GM12872 (cell line): ENCODE results near the gene RASSF1.

Source experiments
- TF ChIP-seq, protein P1 (sequence below): IDR thresholded peaks from 3 replicates; pipeline ENCODE4 v1.5.1; 2011; ENCODE audit warnings: low read depth, mild to moderate bottlenecking, low read length, moderate library complexity; ENCODE audit not compliant: insufficient read depth

RASSF1 gene, protein sequence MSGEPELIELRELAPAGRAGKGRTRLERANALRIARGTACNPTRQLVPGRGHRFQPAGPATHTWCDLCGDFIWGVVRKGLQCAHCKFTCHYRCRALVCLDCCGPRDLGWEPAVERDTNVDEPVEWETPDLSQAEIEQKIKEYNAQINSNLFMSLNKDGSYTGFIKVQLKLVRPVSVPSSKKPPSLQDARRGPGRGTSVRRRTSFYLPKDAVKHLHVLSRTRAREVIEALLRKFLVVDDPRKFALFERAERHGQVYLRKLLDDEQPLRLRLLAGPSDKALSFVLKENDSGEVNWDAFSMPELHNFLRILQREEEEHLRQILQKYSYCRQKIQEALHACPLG

DNA sequence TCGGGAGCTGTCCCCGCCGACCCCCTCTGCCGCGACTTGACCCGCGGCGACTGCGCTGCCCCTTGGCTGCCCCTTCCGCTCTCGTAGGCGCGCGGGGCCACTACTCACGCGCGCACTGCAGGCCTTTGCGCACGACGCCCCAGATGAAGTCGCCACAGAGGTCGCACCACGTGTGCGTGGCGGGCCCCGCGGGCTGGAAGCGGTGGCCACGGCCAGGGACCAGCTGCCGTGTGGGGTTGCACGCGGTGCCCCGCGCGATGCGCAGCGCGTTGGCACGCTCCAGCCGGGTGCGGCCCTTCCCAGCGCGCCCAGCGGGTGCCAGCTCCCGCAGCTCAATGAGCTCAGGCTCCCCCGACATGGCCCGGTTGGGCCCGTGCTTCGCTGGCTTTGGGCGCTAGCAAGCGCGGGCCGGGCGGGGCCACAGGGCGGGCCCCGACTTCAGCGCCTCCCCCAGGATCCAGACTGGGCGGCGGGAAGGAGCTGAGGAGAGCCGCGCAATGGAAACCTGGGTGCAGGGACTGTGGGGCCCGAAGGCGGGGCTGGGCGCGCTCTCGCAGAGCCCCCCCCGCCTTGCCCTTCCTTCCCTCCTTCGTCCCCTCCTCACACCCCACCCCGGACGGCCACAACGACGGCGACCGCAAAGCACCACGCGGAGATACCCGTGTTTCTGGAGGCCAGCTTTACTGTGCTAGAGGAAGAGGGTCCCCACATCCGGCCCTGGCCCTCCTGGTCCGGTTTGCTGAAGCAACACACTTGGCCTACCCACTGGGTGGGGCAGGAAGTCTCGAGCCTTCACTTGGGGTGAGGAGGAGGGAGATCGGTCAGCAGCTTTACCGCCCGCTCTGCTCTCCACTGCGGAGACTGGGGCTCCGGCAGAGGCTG lies at the start of gene RASSF1:
Gene RASSF1 (minus strand): TSS at position 389 of the 882 bp plus-strand sequence. CDS start 31 bp downstream, at position 358.
- TF ChIP-seq, protein P1, sequence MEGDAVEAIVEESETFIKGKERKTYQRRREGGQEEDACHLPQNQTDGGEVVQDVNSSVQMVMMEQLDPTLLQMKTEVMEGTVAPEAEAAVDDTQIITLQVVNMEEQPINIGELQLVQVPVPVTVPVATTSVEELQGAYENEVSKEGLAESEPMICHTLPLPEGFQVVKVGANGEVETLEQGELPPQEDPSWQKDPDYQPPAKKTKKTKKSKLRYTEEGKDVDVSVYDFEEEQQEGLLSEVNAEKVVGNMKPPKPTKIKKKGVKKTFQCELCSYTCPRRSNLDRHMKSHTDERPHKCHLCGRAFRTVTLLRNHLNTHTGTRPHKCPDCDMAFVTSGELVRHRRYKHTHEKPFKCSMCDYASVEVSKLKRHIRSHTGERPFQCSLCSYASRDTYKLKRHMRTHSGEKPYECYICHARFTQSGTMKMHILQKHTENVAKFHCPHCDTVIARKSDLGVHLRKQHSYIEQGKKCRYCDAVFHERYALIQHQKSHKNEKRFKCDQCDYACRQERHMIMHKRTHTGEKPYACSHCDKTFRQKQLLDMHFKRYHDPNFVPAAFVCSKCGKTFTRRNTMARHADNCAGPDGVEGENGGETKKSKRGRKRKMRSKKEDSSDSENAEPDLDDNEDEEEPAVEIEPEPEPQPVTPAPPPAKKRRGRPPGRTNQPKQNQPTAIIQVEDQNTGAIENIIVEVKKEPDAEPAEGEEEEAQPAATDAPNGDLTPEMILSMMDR = no peak

DNA sequence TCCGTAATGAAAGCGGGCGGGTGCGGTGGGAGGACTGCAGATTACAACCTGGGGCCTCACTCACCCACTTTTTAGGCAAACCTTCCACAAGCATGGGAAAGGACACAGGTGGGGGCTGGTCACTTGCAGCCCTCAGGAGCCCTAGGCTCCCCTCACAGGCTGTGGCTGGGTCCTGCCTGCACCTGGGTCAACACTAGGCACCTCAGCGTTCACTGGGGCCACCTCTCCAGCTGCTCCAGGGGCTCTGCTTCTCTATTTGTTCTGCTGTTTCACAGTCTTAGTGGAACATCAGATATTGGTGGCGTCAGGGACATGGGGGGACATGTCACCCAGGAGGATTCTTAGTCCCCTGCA lies 48.8 kb upstream of the RASSF1 start:
- TF ChIP-seq, protein P1 = no peak

DNA sequence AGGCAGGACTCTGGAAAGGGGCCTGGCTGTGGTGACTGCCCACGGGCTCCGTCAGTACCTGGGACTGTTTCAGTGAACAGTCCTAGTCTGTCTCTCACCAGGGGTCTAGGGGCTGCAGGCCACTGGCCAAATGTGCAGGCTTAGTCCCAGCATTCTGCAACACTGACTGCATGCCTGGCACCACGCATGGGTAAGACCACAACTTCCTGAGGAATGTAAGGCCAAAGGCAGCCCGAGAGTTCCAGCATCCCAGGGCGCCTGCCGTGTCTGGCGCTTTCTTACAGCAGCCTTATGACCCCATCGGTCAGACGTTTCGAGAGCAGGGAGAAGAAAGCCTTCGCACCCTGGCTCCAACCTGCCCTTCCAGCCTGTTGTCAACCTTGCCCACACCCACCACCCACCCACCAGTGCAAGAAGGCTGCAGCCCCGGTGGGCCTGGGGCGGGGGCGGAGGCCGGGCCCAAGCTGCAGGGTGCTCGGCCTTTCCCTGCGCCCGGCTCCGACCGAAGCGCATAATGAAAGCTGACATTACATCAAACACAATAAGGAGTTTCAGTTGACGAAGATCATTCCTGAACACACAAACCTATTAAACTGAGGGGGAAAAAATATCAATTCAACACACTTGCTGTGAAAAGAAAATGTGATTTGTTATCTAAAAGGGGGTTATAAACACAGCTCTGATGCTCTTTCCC lies 48.2 kb upstream of the RASSF1 start:
- TF ChIP-seq, protein P1 = no peak

DNA sequence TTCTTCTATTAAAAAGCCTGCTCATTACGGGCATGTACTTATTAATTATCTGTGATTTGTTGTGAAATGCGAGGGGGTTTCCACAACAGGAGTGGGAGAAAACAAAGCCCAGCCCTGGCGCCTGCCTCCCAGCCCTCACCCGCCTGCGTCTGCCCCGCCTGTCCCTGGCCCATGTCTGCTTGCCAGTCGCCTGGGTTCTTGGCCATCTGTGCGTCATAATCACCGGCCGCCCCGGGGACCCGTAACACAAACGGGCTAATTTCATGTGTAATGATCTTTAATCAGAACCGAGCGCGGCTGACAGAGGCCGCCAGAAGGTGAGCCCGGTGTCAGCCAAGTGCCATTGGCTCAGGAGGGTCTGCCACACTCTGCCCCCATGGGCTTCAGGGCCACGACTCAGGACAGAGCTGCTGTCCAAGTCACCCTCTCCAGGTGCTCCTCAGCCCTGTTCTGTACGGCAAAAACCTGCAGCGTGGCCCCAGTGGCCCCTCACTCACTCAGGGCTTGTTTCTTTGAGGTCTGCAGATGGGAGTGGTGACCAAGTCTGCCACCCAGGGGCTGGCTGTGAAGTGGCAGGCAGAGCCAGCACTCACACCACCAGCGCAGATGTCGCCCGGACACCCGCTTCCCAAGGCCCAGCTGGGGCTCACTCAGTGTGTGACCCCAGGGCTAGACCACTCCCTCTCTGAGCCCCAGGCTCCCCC lies 47.5 kb upstream of the RASSF1 start:
- TF ChIP-seq, protein P1 = peak; percentile 46

DNA sequence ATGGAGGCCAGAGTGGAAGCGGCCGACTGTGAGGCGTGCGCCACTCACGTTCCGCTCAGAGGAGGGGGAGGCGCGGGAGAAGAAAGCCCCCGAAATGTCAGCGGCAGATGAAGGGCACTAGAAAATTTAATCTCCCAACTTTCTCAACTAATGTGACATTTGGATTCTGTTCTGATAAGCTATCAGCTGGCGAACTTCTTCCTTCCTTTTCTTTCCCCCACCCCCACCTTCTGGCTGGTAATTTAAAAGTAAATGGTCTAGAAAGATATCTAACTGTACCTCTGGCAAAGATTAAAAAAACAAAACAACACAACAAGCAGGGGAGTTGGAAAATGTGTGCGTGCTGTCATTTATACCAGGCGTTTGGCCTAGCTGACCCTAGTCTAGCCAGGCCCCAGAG lies 45.1 kb upstream of the RASSF1 start:
- TF ChIP-seq, protein P1 = no peak

DNA sequence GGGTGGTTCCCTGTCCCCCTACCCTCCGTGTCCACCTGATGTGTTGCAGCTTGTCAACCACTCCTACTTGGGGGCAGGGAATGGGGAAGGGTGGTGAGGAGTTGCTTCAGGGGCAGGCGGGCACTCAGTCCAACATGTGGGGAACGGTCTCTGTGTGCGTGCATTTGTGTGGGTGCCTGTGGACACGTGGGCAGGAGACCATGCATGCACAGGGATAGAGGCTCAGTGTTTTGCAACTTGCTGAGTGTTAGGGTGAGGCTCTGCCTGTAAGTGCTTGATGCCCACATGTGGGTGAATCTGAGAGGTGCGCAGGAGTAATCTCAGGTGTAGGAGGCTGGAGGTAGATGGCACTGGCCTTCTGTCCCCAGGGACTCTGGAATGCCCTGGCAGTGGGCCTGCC lies 43.1 kb upstream of the RASSF1 start:
- TF ChIP-seq, protein P1 = no peak
